ENCODE data around the gene MBNL1.

- no peak for TF ChIP-seq EZH2 (IDR thresholded peaks at IDR 0.05)
- TF ChIP-seq, protein P1, sequence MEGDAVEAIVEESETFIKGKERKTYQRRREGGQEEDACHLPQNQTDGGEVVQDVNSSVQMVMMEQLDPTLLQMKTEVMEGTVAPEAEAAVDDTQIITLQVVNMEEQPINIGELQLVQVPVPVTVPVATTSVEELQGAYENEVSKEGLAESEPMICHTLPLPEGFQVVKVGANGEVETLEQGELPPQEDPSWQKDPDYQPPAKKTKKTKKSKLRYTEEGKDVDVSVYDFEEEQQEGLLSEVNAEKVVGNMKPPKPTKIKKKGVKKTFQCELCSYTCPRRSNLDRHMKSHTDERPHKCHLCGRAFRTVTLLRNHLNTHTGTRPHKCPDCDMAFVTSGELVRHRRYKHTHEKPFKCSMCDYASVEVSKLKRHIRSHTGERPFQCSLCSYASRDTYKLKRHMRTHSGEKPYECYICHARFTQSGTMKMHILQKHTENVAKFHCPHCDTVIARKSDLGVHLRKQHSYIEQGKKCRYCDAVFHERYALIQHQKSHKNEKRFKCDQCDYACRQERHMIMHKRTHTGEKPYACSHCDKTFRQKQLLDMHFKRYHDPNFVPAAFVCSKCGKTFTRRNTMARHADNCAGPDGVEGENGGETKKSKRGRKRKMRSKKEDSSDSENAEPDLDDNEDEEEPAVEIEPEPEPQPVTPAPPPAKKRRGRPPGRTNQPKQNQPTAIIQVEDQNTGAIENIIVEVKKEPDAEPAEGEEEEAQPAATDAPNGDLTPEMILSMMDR (IDR thresholded peaks at IDR 0.05 in 2 of 3, conservative IDR thresholded peaks at IDR 0.05 in 1 of 3; ENCODE audit: borderline replicate concordance in 1 of 3, insufficient read depth in 1 of 3, low read depth in 2 of 3, low read length in 2 of 3) = no peak
- no peak for TF ChIP-seq POLR2A (IDR thresholded peaks at IDR 0.05; ENCODE audit: borderline replicate concordance, extremely low read depth, insufficient read depth, insufficient read length)
- TF ChIP-seq TCF7L2 (IDR thresholded peaks at IDR 0.05; ENCODE audit: borderline replicate concordance, extremely low read depth, insufficient read depth, insufficient read length) = no peak
- no peak for TF ChIP-seq POLR2AphosphoS5 (IDR thresholded peaks at IDR 0.05; ENCODE audit: low read depth, low read length)
- TF ChIP-seq MAX (IDR thresholded peaks at IDR 0.05) = no peak
- TF ChIP-seq CEBPB (IDR thresholded peaks at IDR 0.05; ENCODE audit: low read depth) = no peak
- TF ChIP-seq, protein P2, sequence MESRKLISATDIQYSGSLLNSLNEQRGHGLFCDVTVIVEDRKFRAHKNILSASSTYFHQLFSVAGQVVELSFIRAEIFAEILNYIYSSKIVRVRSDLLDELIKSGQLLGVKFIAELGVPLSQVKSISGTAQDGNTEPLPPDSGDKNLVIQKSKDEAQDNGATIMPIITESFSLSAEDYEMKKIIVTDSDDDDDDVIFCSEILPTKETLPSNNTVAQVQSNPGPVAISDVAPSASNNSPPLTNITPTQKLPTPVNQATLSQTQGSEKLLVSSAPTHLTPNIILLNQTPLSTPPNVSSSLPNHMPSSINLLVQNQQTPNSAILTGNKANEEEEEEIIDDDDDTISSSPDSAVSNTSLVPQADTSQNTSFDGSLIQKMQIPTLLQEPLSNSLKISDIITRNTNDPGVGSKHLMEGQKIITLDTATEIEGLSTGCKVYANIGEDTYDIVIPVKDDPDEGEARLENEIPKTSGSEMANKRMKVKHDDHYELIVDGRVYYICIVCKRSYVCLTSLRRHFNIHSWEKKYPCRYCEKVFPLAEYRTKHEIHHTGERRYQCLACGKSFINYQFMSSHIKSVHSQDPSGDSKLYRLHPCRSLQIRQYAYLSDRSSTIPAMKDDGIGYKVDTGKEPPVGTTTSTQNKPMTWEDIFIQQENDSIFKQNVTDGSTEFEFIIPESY (IDR thresholded peaks at IDR 0.05; ENCODE audit: extremely low read depth, insufficient replicate concordance, low read length) = no peak
- TF ChIP-seq CBX3 (IDR thresholded peaks at IDR 0.05; ENCODE audit: low read depth) = no peak
Observed at GRCh38 chr3:152330559-152330958, 61.8 kb downstream of the MBNL1 start.
